ENCODE results near the gene COL1A1.

COL1A1 gene

DNA sequence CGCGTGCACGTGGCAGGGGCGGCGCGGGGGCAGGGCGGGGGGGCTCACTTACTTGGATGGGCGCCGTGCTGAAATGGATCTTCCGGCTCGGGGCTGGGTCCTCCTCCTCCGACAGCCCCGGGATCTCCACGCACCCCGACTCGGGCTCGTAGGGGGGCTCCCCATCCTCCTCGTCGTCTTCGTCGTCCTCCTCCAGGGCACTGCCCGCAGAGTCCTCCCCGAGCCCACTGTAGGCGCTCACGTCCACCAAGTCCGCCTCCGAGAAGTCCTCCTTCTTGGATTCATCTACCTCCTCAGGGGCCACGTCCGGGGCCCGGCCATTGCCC, 52.4 kb downstream of the COL1A1 start:
- in situ Hi-C loops (cut with MboI; ENCODE audit: low pct_unique_long_range_greater_than_20kb, low sequenced_read_pairs), result no loop called here
- no peak for DNase-seq

- in situ Hi-C loops (cut with MboI; ENCODE audit: low pct_unique_long_range_greater_than_20kb, low sequenced_read_pairs), result no loop called here
- peak; percentile 89 for DNase-seq
Observed at GRCh38 chr17:50148226-50149090, 53.0 kb downstream of the COL1A1 start.

DNA sequence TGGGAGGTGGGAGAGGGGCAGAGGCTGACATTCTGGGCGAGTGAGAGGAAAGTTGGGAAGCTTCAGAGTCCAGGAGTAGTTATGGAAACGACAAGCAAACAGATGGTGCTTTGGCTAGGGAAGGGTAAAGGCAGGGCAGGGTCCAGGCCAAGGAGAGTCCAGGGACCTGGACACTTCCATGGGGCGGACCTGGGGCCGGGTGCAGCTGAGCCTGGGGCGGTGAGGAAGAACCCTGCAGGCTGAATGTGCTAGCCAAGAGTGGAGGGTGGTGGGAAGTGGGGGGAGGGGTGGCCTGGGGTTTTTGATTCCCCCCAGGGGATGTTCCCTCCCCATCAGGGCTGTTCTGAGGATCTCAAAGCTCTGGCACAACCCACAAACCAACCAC, 53.6 kb downstream of the COL1A1 start:
- DNase-seq, result no peak
- in situ Hi-C loops (cut with MboI; ENCODE audit: low pct_unique_long_range_greater_than_20kb, low sequenced_read_pairs), result no loop called here

DNA sequence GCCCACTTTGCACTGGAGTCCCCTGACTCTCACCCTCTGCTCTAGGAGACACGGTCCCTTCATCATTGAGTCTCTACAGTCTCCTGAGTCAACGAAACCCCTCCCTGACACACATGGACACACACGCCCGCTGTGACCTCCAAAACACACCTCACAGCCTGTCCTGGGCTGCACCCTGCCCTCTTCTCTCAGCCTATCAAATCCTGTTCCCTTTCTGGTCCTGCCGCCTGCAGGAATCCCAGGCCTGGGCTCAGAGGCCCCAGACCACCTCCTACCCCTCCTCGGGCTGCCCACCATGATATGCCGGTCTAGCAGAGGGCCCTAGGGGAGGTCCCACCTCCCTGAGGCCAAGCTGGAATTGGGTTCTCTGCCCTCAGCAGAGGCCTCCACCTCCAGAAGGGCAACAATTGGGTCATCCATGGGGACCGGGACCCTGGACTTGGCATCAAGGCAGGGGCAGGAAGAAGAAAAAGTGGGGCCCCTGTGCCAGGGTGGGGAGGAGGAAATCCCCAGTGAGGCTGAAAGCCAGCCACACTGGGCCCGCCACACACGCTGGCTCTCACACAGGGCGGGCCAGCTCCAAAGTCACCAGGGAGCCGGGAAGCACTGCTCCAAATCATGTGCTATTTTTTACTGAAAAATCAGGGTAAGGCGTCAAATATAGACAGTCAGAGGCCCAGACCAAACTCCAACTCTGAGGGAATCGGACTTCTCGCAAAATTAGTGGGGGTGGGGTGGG, 54.3 kb downstream of the COL1A1 start:
- in situ Hi-C loops (cut with MboI; ENCODE audit: low pct_unique_long_range_greater_than_20kb, low sequenced_read_pairs), result no loop called here
- DNase-seq, result no peak

DNA sequence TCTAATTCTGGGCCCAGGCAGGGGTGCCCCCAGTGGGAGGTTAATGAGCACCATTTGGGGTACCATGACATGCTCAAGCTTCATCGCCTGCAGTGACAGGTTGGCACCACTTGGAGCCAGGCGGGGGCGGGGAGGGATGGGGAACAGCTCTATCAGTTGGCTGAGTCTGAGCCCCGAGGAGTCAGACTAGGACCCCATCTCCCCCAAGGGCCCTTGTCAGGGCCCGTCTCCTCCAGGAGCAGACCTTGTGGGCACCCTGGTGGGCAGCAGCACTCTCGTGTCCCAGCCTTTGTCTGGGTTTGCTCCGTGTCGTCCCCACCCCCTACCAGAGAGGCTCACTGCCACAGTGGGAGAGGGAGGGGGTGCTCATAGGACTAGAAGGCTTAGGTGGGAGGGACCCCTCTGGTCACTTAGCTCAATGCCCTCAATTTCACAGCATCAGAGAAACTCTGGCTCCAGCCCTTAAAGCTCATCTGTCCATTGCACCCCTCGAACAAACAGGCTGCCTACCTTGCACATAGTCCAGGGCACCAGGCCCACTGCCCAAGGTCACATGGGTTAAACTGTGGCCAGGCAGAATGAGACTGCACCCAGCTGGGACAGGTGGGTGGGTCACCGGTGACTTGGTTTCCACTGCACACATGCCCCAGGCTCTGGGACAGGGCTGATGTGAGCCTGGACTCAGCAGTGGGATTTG, 55.1 kb downstream of the COL1A1 start:
- DNase-seq, result no peak
- in situ Hi-C loops (cut with MboI; ENCODE audit: low pct_unique_long_range_greater_than_20kb, low sequenced_read_pairs), result no loop called here

DNA sequence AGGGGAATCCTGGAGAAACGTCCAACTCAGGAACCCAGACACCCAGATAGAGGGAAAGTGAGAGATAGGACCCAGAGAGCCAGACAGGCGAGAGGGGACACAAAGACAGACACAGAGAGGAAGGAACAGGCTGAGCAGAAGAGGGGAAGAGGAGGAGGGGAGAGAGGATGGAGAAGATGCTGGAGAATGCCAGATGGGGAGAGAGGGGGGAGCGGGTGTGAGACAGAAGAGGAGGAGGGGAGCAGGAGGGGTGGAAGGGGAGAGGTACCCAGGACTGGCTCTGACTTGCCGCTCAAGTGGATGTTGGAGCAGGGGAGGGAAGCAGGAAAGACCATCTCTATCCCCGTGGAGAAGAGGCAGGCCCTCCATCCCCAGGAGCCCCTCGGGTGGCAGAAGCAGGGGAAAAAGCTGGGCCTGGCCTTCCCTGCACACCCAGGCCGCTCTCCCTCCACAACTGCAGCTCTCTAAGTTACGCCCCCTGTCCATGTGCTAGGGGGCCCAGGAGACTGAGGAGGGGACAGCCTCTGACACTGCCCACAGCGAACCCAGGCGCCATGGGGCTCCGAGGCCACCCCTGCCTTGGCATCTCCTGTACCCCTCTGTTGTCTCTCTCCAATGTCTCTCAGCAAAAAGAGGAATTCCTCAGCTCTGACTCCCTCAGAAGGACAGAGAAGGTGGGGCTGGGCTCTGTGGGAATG, 55.8 kb downstream of the COL1A1 start:
- DNase-seq, result no peak
- in situ Hi-C loops (cut with MboI; ENCODE audit: low pct_unique_long_range_greater_than_20kb, low sequenced_read_pairs), result no loop called here

- in situ Hi-C loops (cut with MboI; ENCODE audit: low pct_unique_long_range_greater_than_20kb, low sequenced_read_pairs), result no loop called here
- no peak for DNase-seq
Observed at GRCh38 chr17:50144845-50145531, 56.4 kb downstream of the COL1A1 start.

DNA sequence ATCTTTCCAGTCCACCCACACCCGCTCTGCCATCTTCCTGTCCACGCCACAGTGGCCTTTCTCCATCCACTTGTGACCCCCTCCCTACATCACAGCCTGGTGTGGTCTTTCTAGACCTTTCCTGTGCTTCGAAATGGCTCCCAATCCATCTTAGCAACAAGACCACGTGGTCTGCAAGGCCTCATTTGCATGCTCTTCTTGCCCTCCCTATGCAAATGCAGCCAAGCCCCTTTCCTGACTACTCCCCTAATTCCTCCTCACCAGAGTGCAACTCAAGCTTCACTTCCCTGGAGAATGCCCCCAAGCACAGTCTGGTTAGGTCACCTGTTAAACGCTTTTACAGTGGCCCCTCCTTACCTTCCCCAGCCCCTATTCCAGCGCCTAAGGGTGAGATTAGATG, 57.1 kb downstream of the COL1A1 start:
- no peak for DNase-seq
- in situ Hi-C loops (cut with MboI; ENCODE audit: low pct_unique_long_range_greater_than_20kb, low sequenced_read_pairs), result no loop called here

- in situ Hi-C loops (cut with MboI; ENCODE audit: low pct_unique_long_range_greater_than_20kb, low sequenced_read_pairs), result no loop called here
- DNase-seq, result no peak
Observed at GRCh38 chr17:50143461-50144176, 57.8 kb downstream of the COL1A1 start.

GRCh38 chr17:50141745-50142110, 59.7 kb downstream of the COL1A1 start:
- DNase-seq, result no peak
- in situ Hi-C loops (cut with MboI; ENCODE audit: low pct_unique_long_range_greater_than_20kb, low sequenced_read_pairs), result no loop called here

DNA sequence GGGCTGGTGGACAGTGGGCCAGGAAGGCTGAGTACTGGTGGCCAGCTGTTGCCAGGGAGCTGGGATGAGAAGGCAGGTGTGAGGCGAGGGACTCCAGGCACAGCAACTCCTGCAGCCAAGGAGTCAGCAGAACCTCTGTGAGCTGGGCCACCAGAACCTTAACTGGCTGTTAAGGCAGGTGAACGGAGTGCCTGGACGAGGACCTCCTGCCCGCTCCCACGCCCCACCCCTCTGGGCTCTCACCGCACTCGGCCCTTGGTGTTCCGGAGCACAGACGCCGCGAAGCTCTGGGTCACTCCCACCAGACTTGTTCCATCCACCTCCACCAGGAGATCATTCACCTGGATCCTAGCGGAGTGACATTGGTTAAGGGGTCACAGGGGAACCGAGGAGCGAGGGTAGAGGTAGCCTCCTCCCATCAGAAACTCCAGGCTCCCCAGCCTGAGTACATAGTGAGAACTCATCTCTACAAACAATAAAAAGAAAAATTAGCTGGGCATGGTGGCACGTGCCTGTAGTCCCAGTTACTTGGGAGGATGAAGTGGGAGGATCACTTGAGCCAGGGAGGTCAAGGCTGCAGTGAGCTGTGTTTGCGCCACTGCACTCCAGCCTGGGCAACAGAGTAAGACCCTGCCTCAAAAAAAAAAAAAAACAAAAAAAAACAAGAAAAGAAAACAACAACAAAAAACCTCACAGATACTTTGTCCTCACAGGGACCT, 60.2 kb downstream of the COL1A1 start:
- in situ Hi-C loops (cut with MboI; ENCODE audit: low pct_unique_long_range_greater_than_20kb, low sequenced_read_pairs), result no loop called here
- no peak for DNase-seq

GRCh38 chr17:50139950-50140885, 61.2 kb downstream of the COL1A1 start:
- DNase-seq, result peak; percentile 89
- in situ Hi-C loops (cut with MboI; ENCODE audit: low pct_unique_long_range_greater_than_20kb, low sequenced_read_pairs), result no loop called here

DNA sequence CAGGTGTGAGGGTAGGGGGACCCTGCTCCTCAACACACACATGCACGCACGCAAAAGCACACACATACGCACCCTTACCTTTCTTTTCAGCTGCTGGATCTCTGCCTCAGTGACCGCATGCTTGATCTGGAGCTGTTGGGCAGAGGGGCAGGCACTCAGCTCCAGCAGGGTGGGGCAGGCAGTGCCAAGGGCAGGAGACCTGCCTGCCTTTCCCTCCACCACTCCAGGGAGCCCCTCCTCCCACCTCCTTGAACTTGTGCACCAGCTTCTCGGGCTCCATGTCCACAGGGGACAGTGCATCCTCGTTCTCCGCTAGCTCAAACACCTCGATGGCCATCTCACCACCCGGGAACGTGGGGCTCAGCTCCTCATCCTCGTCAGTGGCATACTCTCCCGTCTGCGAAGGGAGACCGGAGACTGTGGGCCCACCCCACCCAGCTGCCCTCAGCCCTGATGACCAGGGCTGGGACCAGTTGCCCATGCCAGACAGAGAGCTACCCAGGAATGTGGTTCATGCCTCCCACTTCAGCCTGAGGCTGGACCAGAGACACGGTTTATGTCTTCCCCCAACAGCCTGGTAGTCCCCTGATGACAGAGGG, 62.1 kb downstream of the COL1A1 start:
- in situ Hi-C loops (cut with MboI; ENCODE audit: low pct_unique_long_range_greater_than_20kb, low sequenced_read_pairs), result no loop called here
- no peak for DNase-seq

- in situ Hi-C loops (cut with MboI; ENCODE audit: low pct_unique_long_range_greater_than_20kb, low sequenced_read_pairs), result no loop called here
Observed at GRCh38 chr17:50137042-50137441, 64.4 kb downstream of the COL1A1 start.

DNA sequence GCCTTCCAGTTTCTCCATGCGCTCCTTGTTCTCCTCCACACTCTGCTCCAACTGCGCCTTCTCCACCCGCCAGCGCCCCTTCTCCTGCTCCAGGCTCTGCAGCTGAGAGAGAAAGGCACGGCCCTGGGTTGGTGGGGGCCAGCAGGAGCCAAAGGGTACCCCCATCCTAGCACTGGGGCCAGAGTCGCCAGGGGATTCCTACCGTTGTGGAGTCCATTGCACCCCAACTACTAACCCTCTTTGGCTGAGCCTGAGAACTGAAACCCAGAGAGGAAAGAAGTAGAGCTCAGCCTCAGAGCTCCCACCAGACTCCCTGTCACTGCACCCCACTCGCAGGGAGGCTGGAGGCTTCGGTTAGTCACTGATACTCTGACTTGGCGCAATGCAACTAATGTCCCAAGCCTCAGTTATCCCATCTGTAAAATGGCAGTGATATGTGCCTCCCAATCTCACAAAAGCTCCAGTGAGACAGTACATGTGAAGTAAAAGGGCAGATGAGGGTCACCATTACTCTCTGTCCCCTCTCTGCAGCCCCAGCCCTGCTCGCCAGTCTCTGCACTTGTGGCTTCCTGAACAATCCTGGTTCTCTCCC, 65.2 kb downstream of the COL1A1 start:
- no peak for DNase-seq
- in situ Hi-C loops (cut with MboI; ENCODE audit: low pct_unique_long_range_greater_than_20kb, low sequenced_read_pairs), result no loop called here

More at GRCh38 chr17:50137042-50137441, 64.4 kb downstream of the COL1A1 start:
- DNase-seq, result no peak

All from KBM-7 (cell line).